GM12878 (cell line): Measurements from ENCODE around the gene BZW1. TPM values are rescaled to one million over a fixed set of nuclear protein-coding genes. Genes with fewer than 3 reads are reported as not detected.
"Not testable (repeated sequence)": the region's sequence is repeated elsewhere in the genome, so short reads cannot be mapped to it uniquely, and the experiment has no call there.

Source experiments
- ATAC-seq: fragments of 200-7000 bp; cut with Tn5 transposase; 3 replicates; pipeline ENCODE4 v1.9.1; 2020; ENCODE audit warnings: mild to moderate bottlenecking, moderate library complexity
- BruUV-seq: library from RNA; stranded (reverse); fragments of 400-500 nt; replicated peaks from 2 replicates; lab custom pipeline; 2021; lab: Mats Ljungman, UMichigan
- CTCF ChIA-PET: fragments of 300-600 bp; sonication (Branson Sonifier 250); formaldehyde crosslinking; extraction: SDS; loops from one replicate; lab custom pipeline; 2021; ENCODE audit warnings: inconsistent platforms; lab: Yijun Ruan, JAX
- POLR2A ChIA-PET: fragments of 350-600 bp; formaldehyde crosslinking; extraction: SDS; loops from one replicate; lab custom pipeline; 2021; ENCODE audit warnings: inconsistent platforms; lab: Charles Lee
- RAD21 ChIA-PET: fragments of 300-600 bp; sonication (Branson Sonifier 250); formaldehyde crosslinking; loops from one replicate; lab custom pipeline; 2023; ENCODE audit warnings: antibody characterized with exemption; ENCODE audit not compliant: unreplicated experiment; lab: Charles Lee
- SMC1A ChIA-PET: fragments of 300-600 bp; sonication (Branson Sonifier 250); formaldehyde crosslinking; loops from one replicate; lab custom pipeline; 2023; ENCODE audit not compliant: unreplicated experiment, uncharacterized antibody; lab: Charles Lee
- DNase-seq: peaks from one replicate; pipeline ENCODE4 v3.0.0-alpha.2; 2011; ENCODE audit warnings: low read depth, low spot score
- FAIRE-seq: peaks from 3 replicates; lab custom pipeline; 2011; peaks lifted over from hg19 to GRCh38; lab: Jason Lieb, UNC
- H2AFZ ChIP-seq: 2 replicates; pipeline ENCODE4 v1.6.0; 2011; ENCODE audit warnings: low read depth, low read length, control low read depth; ENCODE audit not compliant: control insufficient read depth
- H3K27ac ChIP-seq: 2 replicates; pipeline ENCODE4 v1.5.1; 2011; ENCODE audit warnings: control low read depth; ENCODE audit not compliant: control insufficient read depth, insufficient read depth
- H3K27me3 ChIP-seq, 2 experiments: replicated peaks in 1 of 2; 2 replicates each; pipeline versions ENCODE4 v1.6.0 to v1.6.1; 2011; ENCODE audit warnings: low read length in 1 of 2; ENCODE audit not compliant: control insufficient read depth in 2 of 2, insufficient read depth in 2 of 2
- H3K36me3 ChIP-seq, 2 experiments: 2 replicates each; pipeline ENCODE4 v1.5.1; 2011; ENCODE audit warnings: low read length in 1 of 2; ENCODE audit not compliant: control insufficient read depth in 2 of 2, insufficient read depth in 2 of 2
- H3K4me1 ChIP-seq: 2 replicates; pipeline ENCODE4 v1.6.1; 2011; ENCODE audit warnings: mild to moderate bottlenecking, low read length, moderate library complexity, mixed read lengths; ENCODE audit not compliant: control insufficient read depth, insufficient read depth
- H3K4me2 ChIP-seq: 2 replicates; pipeline ENCODE4 v1.6.0; 2011; ENCODE audit warnings: control low read depth; ENCODE audit not compliant: control insufficient read depth, insufficient read depth
- H3K4me3 ChIP-seq: fragments of 200-600 bp; sonication (generic); 2 replicates; pipeline ENCODE4 v1.5.1; 2016
- H3K79me2 ChIP-seq: 2 replicates; pipeline ENCODE4 v1.6.0; 2011; ENCODE audit warnings: low read length; ENCODE audit not compliant: control insufficient read depth, insufficient read depth
- H3K9ac ChIP-seq: 2 replicates; pipeline ENCODE4 v1.8.0; 2011; ENCODE audit warnings: low read length, control low read depth, mixed read lengths; ENCODE audit not compliant: control insufficient read depth, insufficient read depth
- H3K9me3 ChIP-seq: replicated peaks from 3 replicates; pipeline ENCODE4 v1.5.1; 2011; ENCODE audit warnings: mild to moderate bottlenecking, low read length; ENCODE audit not compliant: control insufficient read depth, insufficient read depth
- H4K20me1 ChIP-seq: 2 replicates; pipeline ENCODE4 v1.6.0; 2011; ENCODE audit not compliant: control insufficient read depth, insufficient read depth
- DPF2 ChIP-seq: fragments of 450-650 bp; IDR thresholded peaks from 2 replicates; pipeline ENCODE4 v1.6.1; 2017; ENCODE audit warnings: mild to moderate bottlenecking
- EZH2 ChIP-seq: IDR thresholded peaks from 2 replicates; pipeline ENCODE4 v1.6.1; 2012; ENCODE audit warnings: low read depth, mild to moderate bottlenecking, control low read depth, inconsistent platforms, low read length, borderline replicate concordance; ENCODE audit not compliant: control insufficient read depth
- MTA2 ChIP-seq: fragments of 450-650 bp; IDR thresholded peaks from 2 replicates; pipeline ENCODE4 v1.6.1; 2016; ENCODE audit warnings: low read depth, mild to moderate bottlenecking, moderate library complexity
- RBBP5 ChIP-seq: fragments of 200-600 bp; sonication (generic); conservative IDR thresholded peaks from 2 replicates; pipeline ENCODE4 v1.6.1; 2016
- RFX5 ChIP-seq: IDR thresholded peaks from 2 replicates; pipeline ENCODE4 v1.6.1; 2011; ENCODE audit warnings: low read depth, low read length, improper control_type of control experiment
- SPI1 ChIP-seq: IDR thresholded peaks from 2 replicates; pipeline ENCODE4 v1.6.1; 2011; ENCODE audit warnings: low read depth, mild to moderate bottlenecking, low read length, moderate library complexity, borderline replicate concordance; ENCODE audit not compliant: insufficient read depth
- ZNF217 ChIP-seq: fragments of 450-650 bp; IDR thresholded peaks from 2 replicates; pipeline ENCODE4 v1.6.1; 2017; ENCODE audit warnings: antibody characterized with exemption, mild to moderate bottlenecking
- WGBS: methylation state at CpG from one replicate; pipeline ENCODE4 v1.1.6; 2016; ENCODE audit warnings: low lambda C conversion rate; ENCODE audit not compliant: insufficient replicate concordance, insufficient coverage; ENCODE audit errors: missing lambda C conversion rate; 5-methylcytosine and 5-hydroxymethylcytosine counted together
- in situ Hi-C: fragments of 300-500 bp; cut with MboI; formaldehyde crosslinking; loops from 9 replicates; pipeline ENCODE4 v1.14.3; 2018; ENCODE audit warnings: mixed read lengths
- intact Hi-C: fragments of 100-400 bp; cut with micrococcal nuclease; formaldehyde crosslinking; loops from one replicate; pipeline ENCODE4 v1.14.2; 2022; ENCODE audit not compliant: unreplicated experiment
- polyA plus RNA-seq, 11 experiments: library from polyadenylated mRNA; depleted of rRNA in 4 of 11; unstranded in 6 of 11; stranded (reverse) in 5 of 11; fragments of >200 nt; fragmentation: Nextera tagmentation in 4 of 11; fragmentation: Illumina TruSeq in 1 of 11; extraction: Ambion mirVana in 4 of 11; extraction: Trizol in 1 of 11; gene quantifications; 1 replicate in 1 of 11; 2 replicates in 10 of 11; pipeline versions ENCODE4 v1.2.1 to v1.2.3, GENCODE V29; 2011 to 2016; ENCODE audit warnings: inconsistent platforms in 2 of 11, missing spikeins in 2 of 11, low read depth in 1 of 11
- total RNA-seq, 4 experiments: library from RNA; depleted of rRNA in 3 of 4; stranded (reverse); fragments of >200 nt in 3 of 4; fragmentation: Illumina TruSeq in 1 of 4; extraction: Trizol in 1 of 4; gene quantifications; 2 replicates each; pipeline versions ENCODE4 v1.2.1 to v1.2.3, GENCODE V29; 2013 to 2021
- TF ChIP-seq, protein P1 (sequence below): IDR thresholded peaks from 2 replicates; pipeline ENCODE4 v1.6.1; 2011; ENCODE audit warnings: low read depth, mild to moderate bottlenecking, low read length, moderate library complexity, borderline replicate concordance; ENCODE audit errors: extremely low read depth
- TF ChIP-seq, protein P2 (sequence below): fragments of 450-650 bp; IDR thresholded peaks from 2 replicates; pipeline ENCODE4 v1.6.1; 2018; ENCODE audit warnings: borderline replicate concordance, mild to moderate bottlenecking; ENCODE audit not compliant: partially characterized antibody
- TF ChIP-seq, protein P3 (sequence below), 3 experiments: IDR thresholded peaks in 2 of 3; conservative IDR thresholded peaks in 1 of 3; 2 replicates each; pipeline ENCODE4 v1.5.1; 2011; ENCODE audit warnings: low read depth in 3 of 3, low read length in 3 of 3, mild to moderate bottlenecking in 3 of 3, control low read depth in 2 of 3, moderate library complexity in 2 of 3, inconsistent platforms in 1 of 3, mixed read lengths in 1 of 3; ENCODE audit not compliant: control insufficient read depth in 2 of 3, insufficient read depth in 1 of 3; ENCODE audit errors: extremely low read depth in 1 of 3

Gene BZW1
- total and polyA plus RNA-seq, 10 of the 15 experiments (the other 5 are each of a cell fraction or from before 2014, with no cell fraction given): 186 to 349 (median 269) TPM

DNA sequence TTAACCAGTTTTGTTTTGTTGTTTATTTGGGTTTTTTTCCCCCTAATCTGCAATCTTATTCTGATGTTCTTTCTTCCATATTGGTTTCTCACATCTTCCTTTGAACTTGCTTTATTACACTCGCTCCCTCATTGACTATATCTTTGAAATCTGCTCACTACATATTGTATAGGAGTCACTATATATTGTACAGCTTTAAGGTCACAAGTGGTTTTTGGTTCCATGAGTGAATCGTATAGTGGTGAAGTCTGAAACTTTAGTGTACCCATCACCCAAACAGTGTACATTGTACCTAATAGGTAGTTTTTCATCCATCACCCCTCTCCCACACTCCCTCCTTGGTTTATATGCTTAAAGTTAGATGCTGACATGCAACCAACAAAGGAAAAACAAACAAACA, 11.3 kb upstream of the BZW1 start:
- H3K9ac ChIP-seq: no peak overlapping the region
- no peak for DNase-seq
- no peaks in the 10 kb centered on the region for H3K4me1 ChIP-seq
- BruUV-seq: no TSS peak
- H3K9me3 ChIP-seq: no peaks in the 10 kb centered on the region
- H3K27me3 ChIP-seq: no peaks in the 10 kb centered on the region; a peak in 1 of 4 replicates
- CTCF ChIA-PET: no interaction called here
- peak; percentile 33; the same call in 2 of the 3 replicates for ATAC-seq
- RAD21 ChIA-PET: interaction anchor here (0.7 kb wide), 1 partner anchor 87 kb away, joined by 3 read pairs; no protein-coding TSS in a partner anchor
- no peak overlapping the region for H3K4me3 ChIP-seq
- POLR2A ChIA-PET: no interaction called here
- H3K4me2 ChIP-seq: no peak overlapping the region
- H4K20me1 ChIP-seq: no peaks in the 10 kb centered on the region
- no peaks in the 10 kb centered on the region for H3K79me2 ChIP-seq
- FAIRE-seq: no peak
- SMC1A ChIA-PET: no interaction called here
- no peaks in the 10 kb centered on the region for H3K36me3 ChIP-seq
- intact Hi-C loops: no loop called here
- H2AFZ ChIP-seq: no peak overlapping the region
- 18% methylated on average over 2 of the region's 2 CpGs for WGBS
- H3K27ac ChIP-seq: no peak overlapping the region
- in situ Hi-C loops: no loop called here
- TF ChIP-seq ZNF217 (no peak), DPF2 (no peak), SPI1 (no peak), RBBP5 (no peak), MTA2 (no peak), EZH2 (no peak), RFX5 (no peak)
- TF ChIP-seq, protein P1, sequence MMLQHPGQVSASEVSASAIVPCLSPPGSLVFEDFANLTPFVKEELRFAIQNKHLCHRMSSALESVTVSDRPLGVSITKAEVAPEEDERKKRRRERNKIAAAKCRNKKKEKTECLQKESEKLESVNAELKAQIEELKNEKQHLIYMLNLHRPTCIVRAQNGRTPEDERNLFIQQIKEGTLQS: no peak
- TF ChIP-seq, protein P2, sequence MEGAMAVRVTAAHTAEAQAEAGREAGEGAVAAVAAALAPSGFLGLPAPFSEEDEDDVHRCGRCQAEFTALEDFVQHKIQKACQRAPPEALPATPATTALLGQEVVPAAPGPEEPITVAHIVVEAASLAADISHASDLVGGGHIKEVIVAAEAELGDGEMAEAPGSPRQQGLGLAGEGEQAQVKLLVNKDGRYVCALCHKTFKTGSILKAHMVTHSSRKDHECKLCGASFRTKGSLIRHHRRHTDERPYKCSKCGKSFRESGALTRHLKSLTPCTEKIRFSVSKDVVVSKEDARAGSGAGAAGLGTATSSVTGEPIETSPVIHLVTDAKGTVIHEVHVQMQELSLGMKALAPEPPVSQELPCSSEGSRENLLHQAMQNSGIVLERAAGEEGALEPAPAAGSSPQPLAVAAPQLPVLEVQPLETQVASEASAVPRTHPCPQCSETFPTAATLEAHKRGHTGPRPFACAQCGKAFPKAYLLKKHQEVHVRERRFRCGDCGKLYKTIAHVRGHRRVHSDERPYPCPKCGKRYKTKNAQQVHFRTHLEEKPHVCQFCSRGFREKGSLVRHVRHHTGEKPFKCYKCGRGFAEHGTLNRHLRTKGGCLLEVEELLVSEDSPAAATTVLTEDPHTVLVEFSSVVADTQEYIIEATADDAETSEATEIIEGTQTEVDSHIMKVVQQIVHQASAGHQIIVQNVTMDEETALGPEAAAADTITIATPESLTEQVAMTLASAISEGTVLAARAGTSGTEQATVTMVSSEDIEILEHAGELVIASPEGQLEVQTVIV: no peak
- TF ChIP-seq, protein P3, sequence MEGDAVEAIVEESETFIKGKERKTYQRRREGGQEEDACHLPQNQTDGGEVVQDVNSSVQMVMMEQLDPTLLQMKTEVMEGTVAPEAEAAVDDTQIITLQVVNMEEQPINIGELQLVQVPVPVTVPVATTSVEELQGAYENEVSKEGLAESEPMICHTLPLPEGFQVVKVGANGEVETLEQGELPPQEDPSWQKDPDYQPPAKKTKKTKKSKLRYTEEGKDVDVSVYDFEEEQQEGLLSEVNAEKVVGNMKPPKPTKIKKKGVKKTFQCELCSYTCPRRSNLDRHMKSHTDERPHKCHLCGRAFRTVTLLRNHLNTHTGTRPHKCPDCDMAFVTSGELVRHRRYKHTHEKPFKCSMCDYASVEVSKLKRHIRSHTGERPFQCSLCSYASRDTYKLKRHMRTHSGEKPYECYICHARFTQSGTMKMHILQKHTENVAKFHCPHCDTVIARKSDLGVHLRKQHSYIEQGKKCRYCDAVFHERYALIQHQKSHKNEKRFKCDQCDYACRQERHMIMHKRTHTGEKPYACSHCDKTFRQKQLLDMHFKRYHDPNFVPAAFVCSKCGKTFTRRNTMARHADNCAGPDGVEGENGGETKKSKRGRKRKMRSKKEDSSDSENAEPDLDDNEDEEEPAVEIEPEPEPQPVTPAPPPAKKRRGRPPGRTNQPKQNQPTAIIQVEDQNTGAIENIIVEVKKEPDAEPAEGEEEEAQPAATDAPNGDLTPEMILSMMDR (IDR thresholded peaks at IDR 0.05 in 2 of 3, conservative IDR thresholded peaks at IDR 0.05 in 1 of 3; ENCODE audit: control insufficient read depth in 2 of 3, extremely low read depth in 1 of 3, insufficient read depth in 1 of 3, low read depth in 3 of 3, low read length in 3 of 3): no peak

DNA sequence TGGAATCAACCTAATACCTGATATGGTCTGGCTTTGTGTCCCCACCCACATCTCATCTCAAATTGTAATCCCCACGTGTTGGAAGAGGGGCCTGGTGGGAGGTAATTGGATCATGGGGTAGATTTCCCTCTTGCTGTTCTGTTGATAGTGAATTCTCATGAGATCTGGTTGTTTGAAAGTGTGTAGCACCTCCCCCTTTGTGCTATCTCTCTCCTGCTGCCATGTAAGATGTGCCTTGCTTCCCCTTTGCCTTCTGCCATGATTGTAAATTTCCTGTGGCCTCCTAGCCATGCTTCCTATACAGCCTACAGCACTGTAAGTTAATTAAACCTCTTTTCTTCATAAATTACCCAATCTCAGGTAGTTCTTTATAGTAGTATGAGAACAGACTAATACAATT, 10.3 kb upstream of the BZW1 start:
- H3K36me3 ChIP-seq, BruUV-seq, H3K79me2 ChIP-seq, ATAC-seq, H3K9ac ChIP-seq, SMC1A ChIA-PET, FAIRE-seq, H3K27me3 ChIP-seq, H4K20me1 ChIP-seq, H3K4me3 ChIP-seq, H2AFZ ChIP-seq, intact Hi-C loops, POLR2A ChIA-PET, in situ Hi-C loops, H3K4me1 ChIP-seq, RAD21 ChIA-PET, CTCF ChIA-PET, H3K4me2 ChIP-seq, H3K27ac ChIP-seq, H3K9me3 ChIP-seq, DNase-seq: not testable (repeated sequence)
- no CpG with 5 or more reads among the region's 1 CpG for WGBS
